SK-N-SH (cell line): Measurements from ENCODE around the gene SCAPER.

Experiments
- FOXM1 ChIP-seq: IDR thresholded peaks from 2 replicates; pipeline ENCODE4 v1.4.0; 2012; ENCODE audit warnings: low read depth, mild to moderate bottlenecking
- NRF1 ChIP-seq: IDR thresholded peaks from 2 replicates; pipeline ENCODE4 v1.6.1; 2012; ENCODE audit warnings: low read depth, mild to moderate bottlenecking, low read length
- TAF1 ChIP-seq: IDR thresholded peaks from 2 replicates; pipeline ENCODE4 v1.6.1; 2012; ENCODE audit warnings: low read depth, mild to moderate bottlenecking, low read length, moderate library complexity, borderline replicate concordance

- TF ChIP-seq TAF1 (no peak), FOXM1 (no peak), NRF1 (no peak)
Observed at GRCh38 chr15:76390571-76390970, 514.6 kb downstream of the SCAPER start.
